ENCODE data around the gene OTOGL.

GRCh38 chr12:80189241-80189640 is 89.9 kb downstream of the OTOGL start:
- TF ChIP-seq CTCF (IDR thresholded peaks at IDR 0.05; ENCODE audit: low read length) = no peak
- TF ChIP-seq EZH2 (IDR thresholded peaks at IDR 0.05; ENCODE audit: borderline replicate concordance, low read length) = no peak
